SU-DHL-6 (cell line): ENCODE data around the gene SKI.

ENCODE experiments used
- EZH2phosphoT487 ChIP-seq: fragments of 200-600 bp; sonication (generic), shearing (Covaris generic); conservative IDR thresholded peaks from 2 replicates; pipeline ENCODE4 v1.6.1; 2018; ENCODE audit warnings: mild to moderate bottlenecking, antibody characterized with exemption, low read length, moderate library complexity, mixed read lengths
- TF ChIP-seq, protein P1 (sequence below): fragments of 200-600 bp; sonication (generic); IDR thresholded peaks from one replicate; pipeline ENCODE4 v1.5.1; 2017; ENCODE audit warnings: antibody characterized with exemption, mild to moderate bottlenecking, low read length, moderate library complexity; ENCODE audit not compliant: insufficient read depth, poor library complexity, severe bottlenecking

DNA sequence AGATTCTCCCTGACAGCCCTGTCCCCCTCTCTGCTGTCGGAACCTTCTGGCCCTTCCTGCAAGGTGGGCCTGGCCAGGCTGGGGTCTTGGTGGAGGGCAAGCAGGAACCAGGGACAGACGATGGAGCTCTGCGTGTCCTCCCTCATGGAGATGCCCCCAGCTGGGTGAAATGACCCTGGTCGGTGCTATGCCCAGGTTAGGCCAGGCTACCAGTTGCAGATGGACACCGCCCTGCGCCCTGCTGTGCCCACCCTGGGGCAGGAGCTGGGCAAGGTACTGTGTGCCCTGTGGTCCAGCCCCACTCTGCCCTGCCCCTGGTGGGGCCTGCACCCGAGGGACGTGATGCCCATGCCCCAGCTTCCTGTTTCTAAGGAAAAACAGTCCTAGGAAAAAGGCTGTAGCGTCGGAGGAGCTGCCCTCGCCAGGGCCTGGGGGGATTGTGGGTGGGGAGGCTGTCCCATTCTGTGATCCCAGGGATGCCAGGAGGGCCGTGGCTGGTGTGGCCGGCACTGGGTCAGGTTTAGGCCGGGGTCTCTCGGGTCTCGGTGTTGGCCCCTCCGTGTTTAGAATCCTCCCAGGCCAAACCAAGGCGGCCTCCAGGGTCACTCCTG lies 85.6 kb downstream of the SKI start:
- TF ChIP-seq, protein P1, sequence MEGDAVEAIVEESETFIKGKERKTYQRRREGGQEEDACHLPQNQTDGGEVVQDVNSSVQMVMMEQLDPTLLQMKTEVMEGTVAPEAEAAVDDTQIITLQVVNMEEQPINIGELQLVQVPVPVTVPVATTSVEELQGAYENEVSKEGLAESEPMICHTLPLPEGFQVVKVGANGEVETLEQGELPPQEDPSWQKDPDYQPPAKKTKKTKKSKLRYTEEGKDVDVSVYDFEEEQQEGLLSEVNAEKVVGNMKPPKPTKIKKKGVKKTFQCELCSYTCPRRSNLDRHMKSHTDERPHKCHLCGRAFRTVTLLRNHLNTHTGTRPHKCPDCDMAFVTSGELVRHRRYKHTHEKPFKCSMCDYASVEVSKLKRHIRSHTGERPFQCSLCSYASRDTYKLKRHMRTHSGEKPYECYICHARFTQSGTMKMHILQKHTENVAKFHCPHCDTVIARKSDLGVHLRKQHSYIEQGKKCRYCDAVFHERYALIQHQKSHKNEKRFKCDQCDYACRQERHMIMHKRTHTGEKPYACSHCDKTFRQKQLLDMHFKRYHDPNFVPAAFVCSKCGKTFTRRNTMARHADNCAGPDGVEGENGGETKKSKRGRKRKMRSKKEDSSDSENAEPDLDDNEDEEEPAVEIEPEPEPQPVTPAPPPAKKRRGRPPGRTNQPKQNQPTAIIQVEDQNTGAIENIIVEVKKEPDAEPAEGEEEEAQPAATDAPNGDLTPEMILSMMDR, result no peak
- TF ChIP-seq EZH2phosphoT487, result no peak
